Heart right ventricle (tissue), 16 donors: ENCODE results near the gene HSPH1. TPM values are rescaled to one million over a fixed set of nuclear protein-coding genes. Genes with fewer than 3 reads are reported as not detected.

ENCODE experiments used
- ATAC-seq, 8 donors: fragments of 200-7000 bp; cut with Tn5 transposase; one replicate each; pipeline ENCODE4 v1.9.1; 2020; ENCODE audit warnings: mild to moderate bottlenecking in 8 of 8, moderate library complexity in 8 of 8, moderate number of reproducible peaks in 1 of 8
- DNase-seq, 2 donors: peaks; one replicate each; pipeline ENCODE4 v3.0.0-alpha.2; 2020
- H3K27ac ChIP-seq, 10 donors: fragments of 200-600 bp; sonication (generic) in 2 of 10; one replicate each; pipeline versions ENCODE4 v1.5.0 to v1.8.0; 2020 to 2022; ENCODE audit warnings: mild to moderate bottlenecking in 3 of 10
- H3K27me3 ChIP-seq, 7 donors: fragments of 200-600 bp; one replicate each; pipeline ENCODE4 v1.8.0; 2021 to 2022; ENCODE audit warnings: mild to moderate bottlenecking in 2 of 7
- H3K36me3 ChIP-seq, 9 donors: fragments of 200-600 bp; sonication (generic) in 1 of 9; one replicate each; pipeline versions ENCODE4 v1.5.0 to v1.8.0; 2020 to 2022; ENCODE audit warnings: mild to moderate bottlenecking in 2 of 9
- H3K4me1 ChIP-seq, 9 donors: fragments of 200-600 bp; sonication (generic) in 1 of 9; one replicate each; pipeline versions ENCODE4 v1.5.0 to v1.8.0; 2020 to 2022; ENCODE audit warnings: mild to moderate bottlenecking in 4 of 9
- H3K4me3 ChIP-seq, 10 donors: fragments of 200-600 bp; sonication (generic) in 2 of 10; one replicate each; pipeline versions ENCODE4 v1.5.0 to v1.8.0; 2020 to 2022; ENCODE audit warnings: mild to moderate bottlenecking in 7 of 10, moderate library complexity in 2 of 10
- H3K9me3 ChIP-seq, 11 donors: fragments of 200-600 bp in 10 of 11; sonication (generic) in 2 of 11; one replicate each; pipeline versions ENCODE4 v1.5.0 to v1.8.0; 2013 to 2022; ENCODE audit warnings: mild to moderate bottlenecking in 2 of 11, control low read depth in 1 of 11, moderate library complexity in 1 of 11
- CTCF ChIP-seq, 9 donors: fragments of 200-600 bp; sonication (generic) in 2 of 9; IDR thresholded peaks; one replicate each; pipeline versions ENCODE4 v1.5.0 to v1.8.0; 2021 to 2022; ENCODE audit warnings: antibody characterized with exemption in 9 of 9, mild to moderate bottlenecking in 5 of 9, moderate library complexity in 1 of 9
- WGBS, 2 donors: extraction: QIAGEN DNeasy Blood & Tissue Kit; methylation state at CpG; one replicate each; pipeline ENCODE4 v1.1.7; 2013; ENCODE audit warnings: inconsistent platforms in 1 of 2; 5-methylcytosine and 5-hydroxymethylcytosine counted together
- intact Hi-C, 10 donors: fragments of 100-400 bp; cut with DNase I; formaldehyde crosslinking; loops; one replicate each; pipeline versions ENCODE4 v1.11.1 to v1.14.2; 2022
- polyA plus RNA-seq, 2 donors: library from polyadenylated mRNA; stranded (reverse); fragments of 200-250 nt; gene quantifications; one replicate each; pipeline ENCODE4 v1.2.3, GENCODE V29; 2013
- total RNA-seq, 10 donors: library from RNA; stranded (reverse); fragmentation: NEBNext Ultra II Directional in 3 of 10; extraction: Animal tissue kit (Norgen Biotek cat#: 25700) in 3 of 10; gene quantifications; one replicate each; pipeline versions ENCODE4 v1.2.1 to v1.2.4, GENCODE V29; 2021 to 2023
- donor health status: Arrhythmogenic right ventricular cardiomyopathy.
- donor health status: ischemic (EF 13 %, LVEDD 7.1; RV severe dilation, severe dysfunction).
- donor health status: healthy with polysubstance abuse.
- donor health status: DM: no; HTN: yes; CAD: no.
- donor health status: DM: no; HTN: no; CAD: no.
- donor health status: ischemic (EF 25% LVEDD 6.9; RV normal size, moderate dysfunction).
- donor health status: ischemic (EF 25% LVEDD 5.7; RV mildly dilated, moderate dysfunction).
- donor health status: healthy.
- donor health status: DM: yes; HTN: yes; CAD: no.
- donor health status: Ischemic cardiomyopathy.
- donor health status: ischemic (EF 35%, LVEDD 5.7; RV mildly dilated, moderate dysfunction).
- donor health status: nonischemic (EF 11% LVEDD 7.7; RV severe dilation, severe dysfunction).
- donor health status: DM: yes; HTN: yes; CAD: no.
- donor health status: PGD.
- donor health status: ischemic (EF 29% LVEDD 5.4; RV normal size, mild dysfunction).
- donor health status: nonischemic (EF 23%, LVEDD 6.1; RV moderate dilation, normal function).

Gene HSPH1
- total and polyA plus RNA-seq, 12 donors: 28.4 to 65.4 (median 45.8) TPM

- Histone ChIP-seq H3K9me3 (no peaks in the 10 kb centered on the region), H3K27me3 (no peaks in the 10 kb centered on the region), H3K4me3 (no peak overlapping the region), H3K4me1 (peaks cover 0 to 11% (median 6%) of the 10 kb centered on the region in 9 donors), H3K27ac (no peak overlapping the region), H3K36me3 (no peaks in the 10 kb centered on the region)
- DNase-seq (no peak), ATAC-seq (no peak)
- intact Hi-C loops: no loop called here
- no peak for TF ChIP-seq CTCF (IDR thresholded peaks at IDR 0.05)
Measured at GRCh38 chr13:31167490-31167889, 5.8 kb upstream of the HSPH1 start.

GRCh38 chr13:31166591-31166990 lies 4.9 kb upstream of the HSPH1 start:
- intact Hi-C loops: no loop called here
- Histone ChIP-seq H3K27me3 (no peaks in the 10 kb centered on the region), H3K27ac (no peak overlapping the region), H3K9me3 (no peaks in the 10 kb centered on the region), H3K4me3 (no peak overlapping the region), H3K4me1 (peaks cover 0 to 11% (median 6%) of the 10 kb centered on the region in 9 donors), H3K36me3 (no peaks in the 10 kb centered on the region)
- 91 to 93% methylated on average over 3 of the region's 3 CpGs for whole genome bisulfite sequencing, 2 donors
- DNase-seq (no peak), ATAC-seq (no peak)
- TF ChIP-seq CTCF (IDR thresholded peaks at IDR 0.05): no peak

GRCh38 chr13:31162151-31163008 lies 676 bp upstream of the HSPH1 start:
- 1% methylated on average over 34 of the region's 34 CpGs for WGBS, 2 donors
- intact Hi-C loops: loop anchor here in 3 of 10 donors (1.0 to 5.0 kb wide), 3 partner anchors 35 to 41 kb away; partner anchors contain the start of gene B3GLCT (in 3 of the 3)
- no peaks in the 10 kb centered on the region for H3K27me3 ChIP-seq
- TF ChIP-seq CTCF (IDR thresholded peaks at IDR 0.05): no peak
- ATAC-seq (peak; percentile 96 to 98 (median 97)), DNase-seq (peak; percentile 93 to 97)
- H3K4me1 ChIP-seq: peaks cover 0 to 30% (median 21%) of the 10 kb centered on the region in 9 donors
- H3K36me3 ChIP-seq: peaks cover 0 to 13% (median 0%) of the 10 kb centered on the region in 9 donors
- H3K4me3 ChIP-seq: peak overlapping the region; percentile 72 to 99 (median 88)
- no peaks in the 10 kb centered on the region for H3K9me3 ChIP-seq
- H3K27ac ChIP-seq: peak overlapping the region; percentile 33 to 99 (median 87)

DNA sequence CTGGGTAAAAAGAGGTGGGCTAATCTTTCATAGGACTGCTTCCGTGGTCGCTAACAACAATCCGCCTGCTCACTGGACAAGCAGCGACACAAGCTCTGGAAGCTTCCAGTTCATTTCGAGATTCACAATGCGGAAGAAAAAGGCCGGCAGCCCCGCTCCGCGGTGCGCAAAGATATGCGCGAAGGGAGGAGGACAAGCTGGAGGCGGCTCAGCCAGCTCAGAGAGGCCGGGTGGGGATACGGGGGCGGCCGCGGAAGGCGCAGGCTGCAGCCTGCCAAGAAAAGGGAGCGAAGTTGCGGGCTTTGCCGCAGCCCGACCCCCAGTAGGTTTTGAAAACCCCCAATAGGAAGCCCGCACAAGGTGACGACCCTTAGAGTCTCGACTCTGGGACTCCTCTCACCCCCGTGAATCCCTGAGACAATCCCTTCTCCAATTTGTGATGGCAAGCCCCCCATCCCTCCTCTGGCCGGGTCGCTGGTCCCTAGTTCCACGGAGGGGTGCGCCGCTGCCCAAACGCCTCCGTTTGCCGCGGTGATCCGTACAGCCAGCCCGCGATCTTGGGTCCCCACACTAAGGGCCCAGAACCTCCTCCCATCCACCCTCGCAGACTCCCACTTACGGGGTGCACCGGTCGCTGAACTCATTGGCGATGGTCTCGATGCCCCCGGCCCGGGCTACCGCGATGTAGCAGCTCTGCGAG lies 697 bp downstream of the HSPH1 start:
- 0 to 1% methylated on average over 51 of the region's 51 CpGs for WGBS, 2 donors
- intact Hi-C loops: loop anchor here in 1 of 10 donors (5.0 kb wide), 1 partner anchor 36 kb away; the partner anchor contains the start of gene B3GLCT
- TF ChIP-seq CTCF (IDR thresholded peaks at IDR 0.05): no peak
- no peaks in the 10 kb centered on the region for H3K9me3 ChIP-seq
- peak overlapping the region; percentile 72 to 99 (median 88) for H3K4me3 ChIP-seq
- H3K4me1 ChIP-seq: peaks cover 0 to 30% (median 21%) of the 10 kb centered on the region in 9 donors
- H3K27me3 ChIP-seq: no peaks in the 10 kb centered on the region
- H3K27ac ChIP-seq: peak overlapping the region; percentile 68 to 99 (median 88)
- DNase-seq (peak; percentile 48 to 55), ATAC-seq (peak; percentile 2 to 43 (median 27))
- peaks cover 0 to 26% (median 0%) of the 10 kb centered on the region in 9 donors for H3K36me3 ChIP-seq
